Measurements from ENCODE around the gene MRLN. TPM values are rescaled to one million over a fixed set of nuclear protein-coding genes. Genes with fewer than 3 reads are reported as not detected.

Gene MRLN
- total RNA-seq, 1 donor = not detected

Other genes starting within 250 kb of the MRLN start
- 0.25 and 1.5 TPM in 2 replicates for gene SLC16A9, start 43.6 kb downstream of the MRLN start, total RNA-seq (ENCODE audit: low replicate concordance)
- 27.3 and 44.1 TPM in 2 replicates for gene CCDC6, start 153.1 kb upstream of the MRLN start, total RNA-seq (ENCODE audit: low replicate concordance)

Measured in fibroblast of the aortic adventitia (primary cell).